WTC11 (cell line): Measurements from ENCODE around the gene HPX. TPM values are rescaled to one million over a fixed set of nuclear protein-coding genes. Genes with fewer than 3 reads are reported as not detected.

Experiments used
- ATAC-seq: fragments of 200-7000 bp; cut with Tn5 transposase; 2 replicates; pipeline ENCODE4 v1.10.0; 2021; ENCODE audit warnings: mild to moderate bottlenecking, moderate library complexity
- CTCF ChIA-PET: fragments of 300-600 bp; sonication (Branson Sonifier 250); formaldehyde crosslinking; loops from one replicate; lab custom pipeline; 2021; ENCODE audit warnings: antibody characterized with exemption; lab: Charles Lee
- POLR2A ChIA-PET: fragments of 350-600 bp; sonication (Branson Sonifier 250); formaldehyde crosslinking; loops from one replicate; lab custom pipeline; 2021; ENCODE audit warnings: antibody characterized with exemption; lab: Charles Lee
- DNase-seq: peaks from one replicate; pipeline ENCODE4 v3.0.0; 2021; ENCODE audit warnings: low spot score
- H3K27ac Mint-ChIP-seq: 2 replicates; pipeline ENCODE4 v1.8.0; 2021; ENCODE audit warnings: mixed read lengths
- H3K27me3 Mint-ChIP-seq: 2 replicates; pipeline ENCODE4 v1.8.0; 2021; ENCODE audit warnings: low read depth, mild to moderate bottlenecking, moderate library complexity, mixed read lengths
- H3K36me3 Mint-ChIP-seq: 2 replicates; pipeline ENCODE4 v1.8.0; 2021; ENCODE audit warnings: mixed read lengths
- H3K4me1 Mint-ChIP-seq: 2 replicates; pipeline ENCODE4 v1.8.0; 2022; ENCODE audit warnings: mixed read lengths
- H3K4me3 Mint-ChIP-seq: 2 replicates; pipeline ENCODE4 v1.8.0; 2021; ENCODE audit warnings: mild to moderate bottlenecking, moderate library complexity, mixed read lengths
- H3K9me3 Mint-ChIP-seq: 2 replicates; pipeline ENCODE4 v1.8.0; 2021; ENCODE audit warnings: mixed read lengths
- ATF1 ChIP-seq: sonication (generic); formaldehyde crosslinking; IDR thresholded peaks from 2 replicates; pipeline ENCODE4 v1.8.1; 2023; ENCODE audit warnings: mild to moderate bottlenecking, moderate library complexity, missing genetic modification reagents
- CBFB ChIP-seq: sonication (generic); formaldehyde crosslinking; IDR thresholded peaks from 2 replicates; pipeline ENCODE4 v1.8.1; 2022; ENCODE audit warnings: mild to moderate bottlenecking, low read depth, missing genetic modification reagents
- CREB1 ChIP-seq: sonication (generic); formaldehyde crosslinking; IDR thresholded peaks from 2 replicates; pipeline ENCODE4 v1.8.0; 2023; ENCODE audit warnings: mild to moderate bottlenecking, missing genetic modification reagents
- CREM ChIP-seq: sonication (generic); formaldehyde crosslinking; IDR thresholded peaks from 2 replicates; pipeline ENCODE4 v1.8.1; 2022; ENCODE audit warnings: mild to moderate bottlenecking, missing genetic modification reagents, moderate library complexity
- FOXP1 ChIP-seq: sonication (generic); formaldehyde crosslinking; IDR thresholded peaks from 2 replicates; pipeline ENCODE4 v1.8.0; 2022; ENCODE audit warnings: missing genetic modification reagents, mild to moderate bottlenecking, moderate library complexity, borderline replicate concordance
- JUN ChIP-seq: sonication (generic); formaldehyde crosslinking; IDR thresholded peaks from 2 replicates; pipeline ENCODE4 v1.8.0; 2023; ENCODE audit warnings: mild to moderate bottlenecking, missing genetic modification reagents
- KAT7 ChIP-seq: sonication (generic); formaldehyde crosslinking; IDR thresholded peaks from 2 replicates; pipeline ENCODE4 v1.8.1; 2023; ENCODE audit warnings: missing genetic modification reagents, mild to moderate bottlenecking, borderline replicate concordance
- NR1H2 ChIP-seq: sonication (generic); formaldehyde crosslinking; IDR thresholded peaks from 2 replicates; pipeline ENCODE4 v1.9.0; 2021; ENCODE audit warnings: mild to moderate bottlenecking, moderate library complexity, missing genetic modification reagents
- NR3C1 ChIP-seq: sonication (generic); formaldehyde crosslinking; conservative IDR thresholded peaks from 2 replicates; pipeline ENCODE4 v1.8.1; 2023; ENCODE audit warnings: low read depth, mild to moderate bottlenecking, missing genetic modification reagents
- RORB ChIP-seq: fragments of 250-450 bp; sonication (Bioruptor Pico); IDR thresholded peaks from 2 replicates; pipeline ENCODE4 v1.9.0; 2021; ENCODE audit warnings: mild to moderate bottlenecking
- SMAD4 ChIP-seq: sonication (generic); formaldehyde crosslinking; IDR thresholded peaks from 2 replicates; pipeline ENCODE4 v1.8.0; 2022; ENCODE audit warnings: mild to moderate bottlenecking, missing genetic modification reagents
- TEAD1 ChIP-seq: sonication (generic); formaldehyde crosslinking; IDR thresholded peaks from 2 replicates; pipeline ENCODE4 v1.8.0; 2022; ENCODE audit warnings: mild to moderate bottlenecking, missing genetic modification reagents
- ZNF121 ChIP-seq: sonication (generic); formaldehyde crosslinking; IDR thresholded peaks from 2 replicates; pipeline ENCODE4 v1.8.0; 2023; ENCODE audit warnings: missing genetic modification reagents
- ZNF423 ChIP-seq: fragments of 250-450 bp; sonication (Bioruptor Pico); IDR thresholded peaks from 2 replicates; pipeline ENCODE4 v2.1.2; 2022; ENCODE audit warnings: mild to moderate bottlenecking, moderate library complexity
- total RNA-seq: library from RNA; stranded (reverse); gene quantifications from 3 replicates; pipeline ENCODE4 v1.2.3, GENCODE V29; 2021
- TF ChIP-seq, protein P1 (sequence below): sonication (generic); formaldehyde crosslinking; IDR thresholded peaks from 2 replicates; pipeline ENCODE4 v1.8.1; 2022; ENCODE audit warnings: mild to moderate bottlenecking, missing genetic modification reagents, moderate library complexity, borderline replicate concordance
- TF ChIP-seq, protein P2 (sequence below): sonication (generic); formaldehyde crosslinking; IDR thresholded peaks from 2 replicates; pipeline ENCODE4 v1.8.1; 2023; ENCODE audit warnings: mild to moderate bottlenecking, missing genetic modification reagents
- TF ChIP-seq, protein P3 (sequence below): sonication (generic); formaldehyde crosslinking; IDR thresholded peaks from 2 replicates; pipeline ENCODE4 v1.8.0; 2022; ENCODE audit warnings: mild to moderate bottlenecking, missing genetic modification reagents
- TF ChIP-seq, protein P4 (sequence below): fragments of 250-450 bp; sonication (Bioruptor Pico); IDR thresholded peaks from 2 replicates; pipeline ENCODE4 v1.9.0; 2021; ENCODE audit warnings: mild to moderate bottlenecking
- TF ChIP-seq, protein P5 (sequence below): sonication (generic); formaldehyde crosslinking; IDR thresholded peaks from 2 replicates; pipeline ENCODE4 v1.8.1; 2022; ENCODE audit warnings: low read depth, mild to moderate bottlenecking, moderate library complexity, missing genetic modification reagents, borderline replicate concordance
- TF ChIP-seq, protein P6 (sequence below): sonication (generic); formaldehyde crosslinking; IDR thresholded peaks from 2 replicates; pipeline ENCODE4 v1.8.0; 2022; ENCODE audit warnings: missing genetic modification reagents

The HPX gene
- total RNA-seq, 1 experiment from 2014 or later, result 1.7 TPM

DNA sequence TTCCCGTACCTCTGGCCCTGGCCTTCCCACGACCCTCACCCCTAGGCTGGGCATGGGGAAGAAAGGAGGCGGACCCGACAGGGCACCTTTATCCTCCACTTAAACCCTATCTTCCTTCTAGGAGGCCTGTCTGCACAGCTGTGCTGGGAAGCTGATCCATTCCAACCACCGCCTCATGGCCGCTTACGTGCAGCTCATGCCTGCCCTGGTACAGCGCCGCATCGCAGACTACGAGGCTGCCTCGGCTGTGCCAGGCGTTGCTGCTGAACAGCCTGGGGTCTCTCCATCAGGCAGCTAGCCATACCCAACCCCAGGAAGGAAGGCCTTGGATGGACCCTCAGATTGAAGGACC is 41.1 kb upstream of the HPX start:
- no peaks in the 10 kb centered on the region for H3K9me3 Mint-ChIP-seq
- DNase-seq (no peak), ATAC-seq (no peak; the same call in 1 of the 2 replicates)
- peaks cover 18% of the 10 kb centered on the region for H3K4me1 Mint-ChIP-seq
- ChIA-PET CTCF (interaction anchor here (1.0 to 2.4 kb wide), 9 partner anchors 12 to 103 kb away, joined by 3 to 19 read pairs (median 9); no protein-coding TSS in a partner anchor), POLR2A (interaction anchor here (0.8 to 1.7 kb wide), 10 partner anchors 8 to 201 kb away, joined by 3 to 15 read pairs (median 5); partner anchors contain the start of genes DNHD1, MRPL17 and TAF10)
- H3K4me3 Mint-ChIP-seq, result peak overlapping the region; percentile 98
- peaks cover 40% of the 10 kb centered on the region for H3K36me3 Mint-ChIP-seq
- H3K27ac Mint-ChIP-seq, result peak overlapping the region; percentile 99
- no peaks in the 10 kb centered on the region for H3K27me3 Mint-ChIP-seq
- no peak for TF ChIP-seq TEAD1
- TF ChIP-seq SMAD4, result no peak
- TF ChIP-seq NR1H2 (CRISPR knock-in tag), result no peak
- TF ChIP-seq, protein P1, sequence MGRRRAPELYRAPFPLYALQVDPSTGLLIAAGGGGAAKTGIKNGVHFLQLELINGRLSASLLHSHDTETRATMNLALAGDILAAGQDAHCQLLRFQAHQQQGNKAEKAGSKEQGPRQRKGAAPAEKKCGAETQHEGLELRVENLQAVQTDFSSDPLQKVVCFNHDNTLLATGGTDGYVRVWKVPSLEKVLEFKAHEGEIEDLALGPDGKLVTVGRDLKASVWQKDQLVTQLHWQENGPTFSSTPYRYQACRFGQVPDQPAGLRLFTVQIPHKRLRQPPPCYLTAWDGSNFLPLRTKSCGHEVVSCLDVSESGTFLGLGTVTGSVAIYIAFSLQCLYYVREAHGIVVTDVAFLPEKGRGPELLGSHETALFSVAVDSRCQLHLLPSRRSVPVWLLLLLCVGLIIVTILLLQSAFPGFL, result no peak
- TF ChIP-seq, protein P2, sequence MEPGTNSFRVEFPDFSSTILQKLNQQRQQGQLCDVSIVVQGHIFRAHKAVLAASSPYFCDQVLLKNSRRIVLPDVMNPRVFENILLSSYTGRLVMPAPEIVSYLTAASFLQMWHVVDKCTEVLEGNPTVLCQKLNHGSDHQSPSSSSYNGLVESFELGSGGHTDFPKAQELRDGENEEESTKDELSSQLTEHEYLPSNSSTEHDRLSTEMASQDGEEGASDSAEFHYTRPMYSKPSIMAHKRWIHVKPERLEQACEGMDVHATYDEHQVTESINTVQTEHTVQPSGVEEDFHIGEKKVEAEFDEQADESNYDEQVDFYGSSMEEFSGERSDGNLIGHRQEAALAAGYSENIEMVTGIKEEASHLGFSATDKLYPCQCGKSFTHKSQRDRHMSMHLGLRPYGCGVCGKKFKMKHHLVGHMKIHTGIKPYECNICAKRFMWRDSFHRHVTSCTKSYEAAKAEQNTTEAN (CRISPR knock-in tag), result no peak

DNA sequence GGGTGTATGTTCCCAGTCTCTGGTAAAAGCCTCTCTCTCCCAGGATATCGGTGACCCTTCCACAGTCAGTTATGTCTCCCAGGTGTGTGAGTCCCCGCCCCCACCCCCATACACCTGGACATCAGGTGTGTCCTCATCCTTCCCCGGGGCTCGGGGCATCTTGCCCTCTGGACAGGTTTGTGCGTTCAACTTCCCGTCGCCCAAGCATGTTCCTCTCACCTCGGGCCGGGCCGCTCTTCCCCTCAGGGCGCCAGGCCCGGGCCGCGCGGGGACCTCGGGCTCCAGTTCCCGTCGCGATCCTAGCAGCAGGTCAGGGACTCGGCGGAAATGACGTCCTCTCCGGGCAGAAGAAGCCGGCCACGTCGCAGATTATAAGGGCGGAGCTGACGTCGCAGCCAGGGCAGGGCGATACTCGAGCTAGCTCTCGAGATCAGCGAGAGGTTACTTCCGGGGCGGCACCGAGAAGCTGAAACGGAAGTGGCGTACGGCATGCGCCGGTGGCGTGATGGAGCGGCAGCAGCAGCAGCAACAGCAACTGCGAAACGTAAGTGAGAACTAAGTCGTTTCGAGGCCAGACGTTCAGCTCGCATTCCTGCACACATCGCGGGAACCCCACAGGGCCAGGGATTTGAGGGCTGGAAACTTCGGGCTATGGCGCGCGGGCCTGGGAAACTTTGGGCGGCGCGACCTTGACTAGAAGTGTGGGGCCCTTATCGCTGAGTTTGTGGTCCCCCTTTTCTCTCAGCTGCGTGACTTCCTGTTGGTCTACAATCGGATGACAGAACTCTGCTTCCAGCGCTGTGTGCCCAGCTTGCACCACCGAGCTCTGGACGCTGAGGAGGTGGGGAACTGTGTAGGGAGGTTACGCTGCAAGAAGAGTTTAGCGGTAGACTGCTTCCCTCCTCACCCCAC is 40.5 kb upstream of the HPX start, which contains the start of the genes ARFIP2 and TIMM10B:
ARFIP2 (minus strand) TSS at position 320 of the 912 bp plus-strand sequence. CDS start 910 bp downstream, outside the sequence.
TIMM10B (plus strand) TSS at position 490 of the 912 bp plus-strand sequence; CDS start at position 506, 16 bp downstream.
- ATAC-seq (peak; percentile 94), DNase-seq (peak; percentile 97)
- ChIA-PET CTCF (interaction anchor here (0.9 to 2.4 kb wide), 10 partner anchors 12 to 119 kb away, joined by 3 to 19 read pairs (median 7); no protein-coding TSS in a partner anchor), POLR2A (interaction anchor here (0.6 to 1.7 kb wide), 16 partner anchors 9 to 202 kb away, joined by 3 to 15 read pairs (median 3); partner anchors contain the start of genes DNHD1, MRPL17, SMPD1 and TAF10)
- peaks cover 18% of the 10 kb centered on the region for H3K4me1 Mint-ChIP-seq
- peak within 1 kb of the TSS; percentile 99 for H3K27ac Mint-ChIP-seq
- H3K27me3 Mint-ChIP-seq, result no peaks in the 10 kb centered on the region
- H3K9me3 Mint-ChIP-seq, result no peaks in the 10 kb centered on the region
- H3K36me3 Mint-ChIP-seq, result peaks cover 42% of the 10 kb centered on the region
- peak within 1 kb of the TSS; percentile 98 for H3K4me3 Mint-ChIP-seq
- TF ChIP-seq KAT7 (CRISPR knock-in tag) (peak; percentile 65), ZNF423 (CRISPR knock-in tag) (no peak), CREM (CRISPR knock-in tag) (peak; percentile 99), JUN (CRISPR knock-in tag) (peak; percentile 30; the same call in 1 of the 2 replicates), FOXP1 (peak; percentile 82; the same call in 1 of the 2 replicates), CBFB (CRISPR knock-in tag) (0 out of 2 replicates have a peak, but pooled peaks have one; percentile 27), ATF1 (CRISPR knock-in tag) (peak; percentile 86; the same call in 1 of the 2 replicates), CREB1 (peak; percentile 86), ZNF121 (CRISPR knock-in tag) (no peak), NR3C1 (CRISPR knock-in tag) (0 out of 2 replicates have a peak, but pooled peaks have one; percentile 63), RORB (CRISPR knock-in tag) (no peak)
- TF ChIP-seq, protein P3, sequence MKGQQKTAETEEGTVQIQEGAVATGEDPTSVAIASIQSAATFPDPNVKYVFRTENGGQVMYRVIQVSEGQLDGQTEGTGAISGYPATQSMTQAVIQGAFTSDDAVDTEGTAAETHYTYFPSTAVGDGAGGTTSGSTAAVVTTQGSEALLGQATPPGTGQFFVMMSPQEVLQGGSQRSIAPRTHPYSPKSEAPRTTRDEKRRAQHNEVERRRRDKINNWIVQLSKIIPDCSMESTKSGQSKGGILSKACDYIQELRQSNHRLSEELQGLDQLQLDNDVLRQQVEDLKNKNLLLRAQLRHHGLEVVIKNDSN (CRISPR knock-in tag), result peak; percentile 41; the same call in 1 of the 2 replicates
- TF ChIP-seq, protein P2 (CRISPR knock-in tag), result 0 out of 2 replicates have a peak, but pooled peaks have one; percentile 58
- TF ChIP-seq, protein P4, sequence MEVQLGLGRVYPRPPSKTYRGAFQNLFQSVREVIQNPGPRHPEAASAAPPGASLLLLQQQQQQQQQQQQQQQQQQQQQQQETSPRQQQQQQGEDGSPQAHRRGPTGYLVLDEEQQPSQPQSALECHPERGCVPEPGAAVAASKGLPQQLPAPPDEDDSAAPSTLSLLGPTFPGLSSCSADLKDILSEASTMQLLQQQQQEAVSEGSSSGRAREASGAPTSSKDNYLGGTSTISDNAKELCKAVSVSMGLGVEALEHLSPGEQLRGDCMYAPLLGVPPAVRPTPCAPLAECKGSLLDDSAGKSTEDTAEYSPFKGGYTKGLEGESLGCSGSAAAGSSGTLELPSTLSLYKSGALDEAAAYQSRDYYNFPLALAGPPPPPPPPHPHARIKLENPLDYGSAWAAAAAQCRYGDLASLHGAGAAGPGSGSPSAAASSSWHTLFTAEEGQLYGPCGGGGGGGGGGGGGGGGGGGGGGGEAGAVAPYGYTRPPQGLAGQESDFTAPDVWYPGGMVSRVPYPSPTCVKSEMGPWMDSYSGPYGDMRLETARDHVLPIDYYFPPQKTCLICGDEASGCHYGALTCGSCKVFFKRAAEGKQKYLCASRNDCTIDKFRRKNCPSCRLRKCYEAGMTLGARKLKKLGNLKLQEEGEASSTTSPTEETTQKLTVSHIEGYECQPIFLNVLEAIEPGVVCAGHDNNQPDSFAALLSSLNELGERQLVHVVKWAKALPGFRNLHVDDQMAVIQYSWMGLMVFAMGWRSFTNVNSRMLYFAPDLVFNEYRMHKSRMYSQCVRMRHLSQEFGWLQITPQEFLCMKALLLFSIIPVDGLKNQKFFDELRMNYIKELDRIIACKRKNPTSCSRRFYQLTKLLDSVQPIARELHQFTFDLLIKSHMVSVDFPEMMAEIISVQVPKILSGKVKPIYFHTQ (CRISPR knock-in tag), result no peak
- TF ChIP-seq, protein P5, sequence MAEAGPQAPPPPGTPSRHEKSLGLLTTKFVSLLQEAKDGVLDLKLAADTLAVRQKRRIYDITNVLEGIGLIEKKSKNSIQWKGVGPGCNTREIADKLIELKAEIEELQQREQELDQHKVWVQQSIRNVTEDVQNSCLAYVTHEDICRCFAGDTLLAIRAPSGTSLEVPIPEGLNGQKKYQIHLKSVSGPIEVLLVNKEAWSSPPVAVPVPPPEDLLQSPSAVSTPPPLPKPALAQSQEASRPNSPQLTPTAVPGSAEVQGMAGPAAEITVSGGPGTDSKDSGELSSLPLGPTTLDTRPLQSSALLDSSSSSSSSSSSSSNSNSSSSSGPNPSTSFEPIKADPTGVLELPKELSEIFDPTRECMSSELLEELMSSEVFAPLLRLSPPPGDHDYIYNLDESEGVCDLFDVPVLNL (CRISPR knock-in tag), result 0 out of 2 replicates have a peak, but pooled peaks have one; percentile 34
- TF ChIP-seq, protein P6, sequence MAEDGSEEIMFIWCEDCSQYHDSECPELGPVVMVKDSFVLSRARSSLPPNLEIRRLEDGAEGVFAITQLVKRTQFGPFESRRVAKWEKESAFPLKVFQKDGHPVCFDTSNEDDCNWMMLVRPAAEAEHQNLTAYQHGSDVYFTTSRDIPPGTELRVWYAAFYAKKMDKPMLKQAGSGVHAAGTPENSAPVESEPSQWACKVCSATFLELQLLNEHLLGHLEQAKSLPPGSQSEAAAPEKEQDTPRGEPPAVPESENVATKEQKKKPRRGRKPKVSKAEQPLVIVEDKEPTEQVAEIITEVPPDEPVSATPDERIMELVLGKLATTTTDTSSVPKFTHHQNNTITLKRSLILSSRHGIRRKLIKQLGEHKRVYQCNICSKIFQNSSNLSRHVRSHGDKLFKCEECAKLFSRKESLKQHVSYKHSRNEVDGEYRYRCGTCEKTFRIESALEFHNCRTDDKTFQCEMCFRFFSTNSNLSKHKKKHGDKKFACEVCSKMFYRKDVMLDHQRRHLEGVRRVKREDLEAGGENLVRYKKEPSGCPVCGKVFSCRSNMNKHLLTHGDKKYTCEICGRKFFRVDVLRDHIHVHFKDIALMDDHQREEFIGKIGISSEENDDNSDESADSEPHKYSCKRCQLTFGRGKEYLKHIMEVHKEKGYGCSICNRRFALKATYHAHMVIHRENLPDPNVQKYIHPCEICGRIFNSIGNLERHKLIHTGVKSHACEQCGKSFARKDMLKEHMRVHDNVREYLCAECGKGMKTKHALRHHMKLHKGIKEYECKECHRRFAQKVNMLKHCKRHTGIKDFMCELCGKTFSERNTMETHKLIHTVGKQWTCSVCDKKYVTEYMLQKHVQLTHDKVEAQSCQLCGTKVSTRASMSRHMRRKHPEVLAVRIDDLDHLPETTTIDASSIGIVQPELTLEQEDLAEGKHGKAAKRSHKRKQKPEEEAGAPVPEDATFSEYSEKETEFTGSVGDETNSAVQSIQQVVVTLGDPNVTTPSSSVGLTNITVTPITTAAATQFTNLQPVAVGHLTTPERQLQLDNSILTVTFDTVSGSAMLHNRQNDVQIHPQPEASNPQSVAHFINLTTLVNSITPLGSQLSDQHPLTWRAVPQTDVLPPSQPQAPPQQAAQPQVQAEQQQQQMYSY, result no peak
